Measurements from ENCODE around the gene CLDN1.

- TF ChIP-seq CTCF (IDR thresholded peaks at IDR 0.05) (no peak), POLR2A (IDR thresholded peaks at IDR 0.05) (no peak)
Measured at GRCh38 chr3:190366133-190366532, 43.9 kb upstream of the CLDN1 start.

Data from right lobe of liver (tissue), 4 donors.